H9 (cell line): ENCODE data around the gene VAMP2. TPM values are rescaled to one million over a fixed set of nuclear protein-coding genes. Genes with fewer than 3 reads are reported as not detected.

Experiments used
- DNase-seq: peaks from one replicate; pipeline ENCODE4 v3.0.0-alpha.2; 2017
- H2AFZ ChIP-seq: one replicate; pipeline ENCODE4 v1.6.1; 2013; ENCODE audit warnings: mild to moderate bottlenecking, low read length, control low read depth, moderate library complexity
- H2AK5ac ChIP-seq: 2 replicates; pipeline ENCODE4 v1.6.1; 2013; ENCODE audit warnings: low read length, control low read depth, mixed read lengths; ENCODE audit not compliant: insufficient read length
- H2BK120ac ChIP-seq: one replicate; pipeline ENCODE4 v1.6.1; 2013; ENCODE audit warnings: low read depth, mild to moderate bottlenecking, low read length, control low read depth, inconsistent platforms; ENCODE audit not compliant: poor library complexity, severe bottlenecking
- H2BK12ac ChIP-seq: 2 replicates; pipeline ENCODE4 v1.6.1; 2013; ENCODE audit warnings: low read length, control low read depth, mixed read lengths, low read depth; ENCODE audit not compliant: insufficient read length
- H2BK15ac ChIP-seq: 2 replicates; pipeline ENCODE4 v1.6.1; 2013; ENCODE audit warnings: low read depth, low read length, control low read depth
- H2BK20ac ChIP-seq: one replicate; pipeline ENCODE4 v1.6.1; 2013; ENCODE audit warnings: low read depth, mild to moderate bottlenecking, low read length, control low read depth, inconsistent platforms; ENCODE audit not compliant: poor library complexity, severe bottlenecking
- H2BK5ac ChIP-seq: 2 replicates; pipeline ENCODE4 v1.6.1; 2013; ENCODE audit warnings: low read length, control low read depth, mixed read lengths; ENCODE audit not compliant: insufficient read length
- H3K14ac ChIP-seq: 2 replicates; pipeline ENCODE4 v1.6.1; 2013; ENCODE audit warnings: low read length, control low read depth; ENCODE audit not compliant: insufficient read depth
- H3K18ac ChIP-seq: 2 replicates; pipeline ENCODE4 v1.6.1; 2013; ENCODE audit warnings: low read depth, mild to moderate bottlenecking, mixed read lengths, low read length, control low read depth; ENCODE audit not compliant: insufficient read length
- H3K23ac ChIP-seq: 2 replicates; pipeline ENCODE4 v1.6.1; 2013; ENCODE audit warnings: low read length, control low read depth, mixed read lengths, low read depth; ENCODE audit not compliant: insufficient read length
- H3K23me2 ChIP-seq: 2 replicates; pipeline ENCODE4 v1.6.1; 2013; ENCODE audit warnings: low read depth, mild to moderate bottlenecking, mixed read lengths, low read length, control low read depth; ENCODE audit not compliant: insufficient read length, poor library complexity, severe bottlenecking
- H3K27ac ChIP-seq: 2 replicates; pipeline ENCODE4 v1.5.1; 2013; ENCODE audit warnings: low read length, control low read depth, mixed read lengths, low read depth; ENCODE audit not compliant: insufficient read length
- H3K27me3 ChIP-seq: 2 replicates; pipeline ENCODE4 v1.6.1; 2013; ENCODE audit warnings: low read length, control low read depth, inconsistent platforms; ENCODE audit not compliant: insufficient read depth
- H3K4ac ChIP-seq: 2 replicates; pipeline ENCODE4 v1.6.1; 2013; ENCODE audit warnings: low read depth, mild to moderate bottlenecking, control low read depth, inconsistent platforms, low read length, moderate library complexity
- H3K4me1 ChIP-seq: 2 replicates; pipeline ENCODE4 v1.6.1; 2013; ENCODE audit warnings: low read length, control low read depth, inconsistent platforms; ENCODE audit not compliant: insufficient read depth
- H3K4me2 ChIP-seq: 2 replicates; pipeline ENCODE4 v1.6.1; 2013; ENCODE audit warnings: low read length, control low read depth, mixed read lengths; ENCODE audit not compliant: insufficient read length, insufficient read depth
- H3K56ac ChIP-seq: 2 replicates; pipeline ENCODE4 v1.6.1; 2013; ENCODE audit warnings: low read depth, mild to moderate bottlenecking, mixed read lengths, low read length, control low read depth; ENCODE audit not compliant: insufficient read length
- H3K79me1 ChIP-seq: 2 replicates; pipeline ENCODE4 v1.6.1; 2013; ENCODE audit warnings: low read depth, mild to moderate bottlenecking, moderate library complexity, low read length, control low read depth, inconsistent platforms; ENCODE audit not compliant: insufficient read depth, poor library complexity, severe bottlenecking
- H3K79me2 ChIP-seq: 2 replicates; pipeline ENCODE4 v1.6.1; 2013; ENCODE audit warnings: low read length, control low read depth, inconsistent platforms; ENCODE audit not compliant: insufficient read depth
- H3K9ac ChIP-seq: 2 replicates; pipeline ENCODE4 v1.6.1; 2013; ENCODE audit warnings: low read length, control low read depth, mixed read lengths; ENCODE audit not compliant: insufficient read length; ENCODE audit errors: extremely low read depth
- H3K9me3 ChIP-seq: one replicate; pipeline ENCODE4 v1.6.1; 2013; ENCODE audit warnings: low read depth, low read length, inconsistent platforms; ENCODE audit not compliant: control insufficient read depth
- H3T11ph ChIP-seq: one replicate; pipeline ENCODE4 v1.6.1; 2013; ENCODE audit warnings: mild to moderate bottlenecking, low read length, control low read depth, inconsistent platforms
- H4K20me1 ChIP-seq: one replicate; pipeline ENCODE4 v1.6.1; 2013; ENCODE audit not compliant: control insufficient read depth, insufficient read length, insufficient read depth
- H4K5ac ChIP-seq: 2 replicates; pipeline ENCODE4 v1.6.1; 2013; ENCODE audit warnings: low read depth, mild to moderate bottlenecking, mixed read lengths, low read length, control low read depth; ENCODE audit not compliant: insufficient read length
- H4K8ac ChIP-seq: replicated peaks from 2 replicates; pipeline ENCODE4 v1.6.1; 2013; ENCODE audit warnings: low read length, control low read depth, mixed read lengths, low read depth; ENCODE audit not compliant: insufficient read length
- H4K91ac ChIP-seq: 2 replicates; pipeline ENCODE4 v1.6.1; 2013; ENCODE audit warnings: low read depth, mild to moderate bottlenecking, moderate library complexity, mixed read lengths, low read length, control low read depth; ENCODE audit not compliant: insufficient read length
- H3K27ac Mint-ChIP-seq, 3 experiments: 2 replicates in 2 of 3; 3 replicates in 1 of 3; pipeline ENCODE4 v1.8.0; 2020 to 2021; ENCODE audit warnings: mixed read lengths in 3 of 3, mild to moderate bottlenecking in 1 of 3, moderate library complexity in 1 of 3
- H3K27me3 Mint-ChIP-seq: 2 replicates; pipeline ENCODE4 v1.8.0; 2021; ENCODE audit warnings: low read depth, mild to moderate bottlenecking, moderate library complexity, mixed read lengths
- H3K36me3 Mint-ChIP-seq, 3 experiments: 2 replicates in 2 of 3; 3 replicates in 1 of 3; pipeline ENCODE4 v1.8.0; 2020 to 2021; ENCODE audit warnings: low read depth in 3 of 3, mixed read lengths in 3 of 3; ENCODE audit not compliant: insufficient read depth in 1 of 3
- H3K4me1 Mint-ChIP-seq, 2 experiments: 2 replicates each; pipeline ENCODE4 v1.8.0; 2020; ENCODE audit warnings: mixed read lengths in 2 of 2
- H3K4me3 Mint-ChIP-seq, 2 experiments: 2 replicates in 1 of 2; 3 replicates in 1 of 2; pipeline ENCODE4 v1.8.0; 2020 to 2021; ENCODE audit warnings: mild to moderate bottlenecking in 2 of 2, mixed read lengths in 2 of 2, moderate library complexity in 1 of 2
- H3K9me3 Mint-ChIP-seq, 2 experiments: 2 replicates in 1 of 2; 3 replicates in 1 of 2; pipeline ENCODE4 v1.8.0; 2020; ENCODE audit warnings: mild to moderate bottlenecking in 2 of 2, mixed read lengths in 2 of 2, moderate library complexity in 1 of 2
- CTCF ChIP-seq: fragments of 200-600 bp; sonication (generic); conservative IDR thresholded peaks from 3 replicates; pipeline ENCODE4 v1.8.0; 2021; ENCODE audit warnings: antibody characterized with exemption, mild to moderate bottlenecking
- WGBS: extraction: QIAGEN DNeasy Blood & Tissue Kit; methylation state at CpG from one replicate; pipeline ENCODE4 v1.1.7; 2013; ENCODE audit warnings: missing lambda C conversion rate, low lambda C conversion rate, mixed read lengths; ENCODE audit not compliant: insufficient read length; ENCODE audit errors: extremely low coverage; 5-methylcytosine and 5-hydroxymethylcytosine counted together
- total RNA-seq: library from RNA; stranded (reverse); gene quantifications from 2 replicates; pipeline ENCODE4 v1.2.1, GENCODE V29; 2021

VAMP2 gene
- total RNA-seq, 1 experiment from 2014 or later, result 22.8 TPM

DNA sequence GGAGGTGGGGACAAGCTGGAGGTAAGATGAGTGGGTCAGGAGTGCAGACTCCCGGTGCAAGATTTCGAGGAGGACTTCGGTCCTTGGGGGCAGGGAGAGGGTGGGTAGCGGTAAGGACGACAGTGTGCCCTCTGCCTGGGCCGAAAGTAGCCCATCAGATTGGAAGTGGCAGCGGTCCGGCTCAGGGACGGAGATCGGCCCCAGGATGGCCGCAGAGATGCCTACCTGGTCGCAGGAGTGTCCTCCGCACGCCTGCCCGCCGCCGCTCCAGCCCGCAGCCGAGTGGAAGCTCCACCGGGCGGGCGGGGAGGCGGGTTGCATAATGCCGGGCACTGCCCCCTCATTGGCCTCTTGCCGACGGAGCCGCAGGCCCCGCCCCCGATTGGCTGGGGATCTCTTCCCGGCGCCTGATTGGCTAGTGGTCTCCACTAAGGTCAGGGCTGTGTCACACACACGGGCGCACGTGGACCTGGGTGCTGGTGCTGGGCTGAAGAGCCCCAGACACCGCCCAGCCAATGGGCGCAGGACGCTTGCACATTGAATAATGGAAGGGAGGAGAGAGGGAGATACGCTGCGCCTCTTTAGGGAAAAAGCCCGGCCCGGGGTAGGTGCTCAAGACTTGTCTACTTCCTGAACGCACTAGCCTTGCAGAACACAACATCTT lies 10.5 kb downstream of the VAMP2 start, which contains the start of gene PER1:
Gene PER1, minus strand, starts transcription at position 293 of the 664 bp plus-strand sequence. CDS start 1,698 bp downstream, outside the sequence.
- H2BK120ac ChIP-seq, result no peak within 1 kb of the TSS
- H3K4ac ChIP-seq, result no peak within 1 kb of the TSS
- no peak within 1 kb of the TSS for H2BK15ac ChIP-seq
- peaks cover 21 to 25% of the 10 kb centered on the region in 2 experiments for H3K4me1 Mint-ChIP-seq
- peak within 1 kb of the TSS; percentile 83 for H2BK12ac ChIP-seq
- no peak within 1 kb of the TSS for H3K27ac ChIP-seq
- WGBS, result no CpG with 5 or more reads among the region's 42 CpGs
- peaks cover 5% of the 10 kb centered on the region for H3K4me1 ChIP-seq
- H4K8ac ChIP-seq, result no peak within 1 kb of the TSS
- TF ChIP-seq CTCF, result no peak
- no peak within 1 kb of the TSS for H3T11ph ChIP-seq
- peak within 1 kb of the TSS; percentile 95 to 98 (median 95); a peak in 5 of 7 replicates for H3K27ac Mint-ChIP-seq
- H3K18ac ChIP-seq, result peak within 1 kb of the TSS; percentile 86
- H3K79me1 ChIP-seq, result peaks cover 2% of the 10 kb centered on the region
- H3K27me3 Mint-ChIP-seq, result peaks cover 3% of the 10 kb centered on the region
- no peak within 1 kb of the TSS for H2AFZ ChIP-seq
- no peak within 1 kb of the TSS for H2BK20ac ChIP-seq
- peak; percentile 99 for DNase-seq
- no peaks in the 10 kb centered on the region for H3K9me3 Mint-ChIP-seq
- peak within 1 kb of the TSS; percentile 82 for H3K9ac ChIP-seq
- no peaks in the 10 kb centered on the region for H3K27me3 ChIP-seq
- H3K79me2 ChIP-seq, result no peaks in the 10 kb centered on the region
- peaks cover 17 to 27% (median 24%) of the 10 kb centered on the region in 3 experiments; a peak in 6 of 7 replicates for H3K36me3 Mint-ChIP-seq
- H3K9me3 ChIP-seq, result no peaks in the 10 kb centered on the region
- H3K4me2 ChIP-seq, result peak within 1 kb of the TSS; percentile 87
- no peak within 1 kb of the TSS for H2BK5ac ChIP-seq
- H3K14ac ChIP-seq, result peak within 1 kb of the TSS; percentile 94
- H3K23me2 ChIP-seq, result peaks cover 21% of the 10 kb centered on the region
- H3K23ac ChIP-seq, result no peak within 1 kb of the TSS
- no peak within 1 kb of the TSS for H4K91ac ChIP-seq
- no peaks in the 10 kb centered on the region for H4K20me1 ChIP-seq
- H3K56ac ChIP-seq, result no peak within 1 kb of the TSS
- no peak within 1 kb of the TSS for H4K5ac ChIP-seq
- H3K4me3 Mint-ChIP-seq, result peak within 1 kb of the TSS; percentile 90 to 97
- no peak within 1 kb of the TSS for H2AK5ac ChIP-seq
